Cardiac fibroblast (primary cell): ENCODE data around the gene PITPNM3.

ENCODE experiments used
- DNase-seq, 2 donors: peaks; one replicate each; pipeline versions ENCODE4 v3.0.0 to v3.0.0-alpha.2; 2010; ENCODE audit warnings: low read depth in 2 of 2
- H3K4me3 ChIP-seq, 2 donors: replicated peaks in 1 of 2; 1 replicate in 1 of 2; 2 replicates in 1 of 2; pipeline ENCODE4 v1.5.1; 2011; ENCODE audit warnings: low read depth in 2 of 2, low read length in 2 of 2, mild to moderate bottlenecking in 2 of 2, moderate library complexity in 1 of 2
- TF ChIP-seq, protein P1 (sequence below): IDR thresholded peaks from one replicate; pipeline ENCODE4 v1.5.1; 2011; ENCODE audit warnings: low read depth, mild to moderate bottlenecking, low read length, inconsistent platforms

The PITPNM3 gene

DNA sequence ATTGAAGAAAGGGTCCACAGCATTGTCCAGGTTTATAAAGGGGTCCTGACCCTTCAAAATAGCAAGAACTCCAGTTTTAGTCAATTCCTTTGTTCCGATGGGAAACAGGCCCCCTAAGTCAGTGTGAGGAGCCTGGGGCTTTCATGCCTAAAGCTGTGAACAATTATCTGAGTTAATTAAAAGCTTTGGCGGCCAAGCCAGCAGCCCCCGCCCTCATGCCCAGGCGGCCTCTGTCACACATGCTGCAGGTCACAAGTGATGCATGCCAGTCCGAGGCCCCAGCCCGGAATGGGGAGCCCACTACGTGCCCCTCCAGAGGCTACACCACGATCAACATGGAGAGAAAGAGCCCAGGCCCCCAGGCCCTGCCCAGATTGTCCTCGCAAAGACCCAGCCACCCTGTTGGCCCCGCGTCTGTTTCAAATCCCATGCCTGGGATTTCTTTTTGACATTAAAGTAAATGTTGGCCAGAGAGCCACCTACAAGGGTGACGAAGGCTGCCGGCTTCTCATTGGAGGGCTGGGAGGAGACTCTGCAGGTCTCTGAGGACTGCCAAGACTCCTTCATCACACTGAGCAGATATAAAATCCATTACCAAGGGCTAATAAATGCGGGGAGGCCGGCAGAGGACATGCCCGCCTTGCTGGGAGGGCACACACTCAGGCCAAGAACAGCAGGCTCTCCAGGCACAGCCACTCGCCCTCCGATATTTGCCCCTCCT is 14.5 kb upstream of the PITPNM3 start:
- TF ChIP-seq, protein P1, sequence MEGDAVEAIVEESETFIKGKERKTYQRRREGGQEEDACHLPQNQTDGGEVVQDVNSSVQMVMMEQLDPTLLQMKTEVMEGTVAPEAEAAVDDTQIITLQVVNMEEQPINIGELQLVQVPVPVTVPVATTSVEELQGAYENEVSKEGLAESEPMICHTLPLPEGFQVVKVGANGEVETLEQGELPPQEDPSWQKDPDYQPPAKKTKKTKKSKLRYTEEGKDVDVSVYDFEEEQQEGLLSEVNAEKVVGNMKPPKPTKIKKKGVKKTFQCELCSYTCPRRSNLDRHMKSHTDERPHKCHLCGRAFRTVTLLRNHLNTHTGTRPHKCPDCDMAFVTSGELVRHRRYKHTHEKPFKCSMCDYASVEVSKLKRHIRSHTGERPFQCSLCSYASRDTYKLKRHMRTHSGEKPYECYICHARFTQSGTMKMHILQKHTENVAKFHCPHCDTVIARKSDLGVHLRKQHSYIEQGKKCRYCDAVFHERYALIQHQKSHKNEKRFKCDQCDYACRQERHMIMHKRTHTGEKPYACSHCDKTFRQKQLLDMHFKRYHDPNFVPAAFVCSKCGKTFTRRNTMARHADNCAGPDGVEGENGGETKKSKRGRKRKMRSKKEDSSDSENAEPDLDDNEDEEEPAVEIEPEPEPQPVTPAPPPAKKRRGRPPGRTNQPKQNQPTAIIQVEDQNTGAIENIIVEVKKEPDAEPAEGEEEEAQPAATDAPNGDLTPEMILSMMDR, result no peak
- H3K4me3 ChIP-seq, result no peak overlapping the region
- DNase-seq, result no peak

DNA sequence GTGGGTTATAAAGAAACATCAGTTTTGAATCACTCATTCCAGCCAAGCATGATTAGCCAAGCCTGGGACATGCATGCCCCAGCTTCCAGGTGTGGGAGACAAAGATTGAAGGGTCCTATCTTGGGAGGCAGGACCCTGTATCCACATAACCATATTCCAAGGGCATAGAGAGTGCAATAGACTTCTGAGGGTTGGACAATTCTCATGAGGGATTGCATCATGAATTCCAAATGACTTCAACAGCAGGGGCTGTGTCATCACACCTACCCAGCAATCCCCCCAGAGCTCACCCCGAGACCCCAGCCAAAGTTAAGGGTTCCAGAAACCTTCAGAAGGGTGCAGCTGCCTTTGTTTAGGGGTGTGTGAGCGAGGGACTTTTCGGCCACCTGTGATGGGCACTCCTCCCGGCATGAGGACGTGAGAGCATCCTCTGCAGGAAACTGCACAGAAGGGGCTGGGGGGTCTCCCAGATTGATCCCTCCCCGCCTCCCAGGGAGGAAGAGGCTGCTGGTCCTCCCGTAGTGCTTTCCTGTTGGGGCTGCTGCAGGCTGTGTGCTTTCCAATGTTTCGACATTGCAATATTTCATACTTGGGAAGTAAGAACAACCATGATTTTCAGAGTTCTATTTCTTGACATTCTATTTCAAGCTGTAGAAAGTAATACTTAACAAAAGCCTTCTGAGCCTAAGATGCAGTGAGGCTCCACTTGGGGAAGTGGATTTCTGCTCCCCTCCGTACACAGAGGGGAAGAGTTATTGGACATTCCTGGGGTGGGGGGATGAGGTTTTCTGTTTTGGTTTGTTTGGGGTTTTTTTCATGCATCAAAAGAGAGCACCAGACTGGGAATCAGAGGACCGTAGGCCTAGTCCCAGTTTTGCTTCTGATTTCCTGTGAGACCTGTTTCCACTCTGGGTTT is 13.3 kb upstream of the PITPNM3 start:
- TF ChIP-seq, protein P1, result no peak
- H3K4me3 ChIP-seq, result no peak overlapping the region
- DNase-seq, result no peak

DNA sequence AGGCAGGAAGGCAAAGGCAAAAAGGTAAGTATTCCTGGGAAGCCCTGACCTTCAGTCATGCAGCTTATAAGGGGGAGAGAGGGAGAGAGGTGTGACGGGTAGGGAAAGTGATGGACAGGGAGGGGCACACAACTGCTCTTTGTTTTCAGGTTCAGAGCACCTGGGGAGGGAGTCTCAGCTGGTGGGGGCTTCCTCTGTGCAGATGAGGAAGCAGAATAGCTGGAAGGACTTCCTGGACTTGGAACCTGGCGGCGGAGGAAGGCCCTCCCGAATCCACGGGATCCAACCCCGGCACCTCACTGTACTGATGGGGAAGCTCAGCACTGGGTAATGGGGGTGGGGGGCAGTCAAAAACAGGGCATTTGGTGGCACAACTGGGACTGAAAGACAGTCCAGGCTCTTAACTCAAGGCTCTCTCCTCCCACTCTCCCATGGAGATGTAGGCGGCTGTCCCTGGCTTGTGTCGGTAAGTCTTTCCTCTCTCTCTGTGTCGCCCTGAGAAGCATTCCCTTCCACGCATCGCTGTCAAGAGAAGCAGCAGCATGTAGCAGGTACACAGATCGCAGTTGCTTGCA is 11.9 kb upstream of the PITPNM3 start:
- H3K4me3 ChIP-seq, result no peak overlapping the region
- TF ChIP-seq, protein P1, result no peak
- no peak for DNase-seq

DNA sequence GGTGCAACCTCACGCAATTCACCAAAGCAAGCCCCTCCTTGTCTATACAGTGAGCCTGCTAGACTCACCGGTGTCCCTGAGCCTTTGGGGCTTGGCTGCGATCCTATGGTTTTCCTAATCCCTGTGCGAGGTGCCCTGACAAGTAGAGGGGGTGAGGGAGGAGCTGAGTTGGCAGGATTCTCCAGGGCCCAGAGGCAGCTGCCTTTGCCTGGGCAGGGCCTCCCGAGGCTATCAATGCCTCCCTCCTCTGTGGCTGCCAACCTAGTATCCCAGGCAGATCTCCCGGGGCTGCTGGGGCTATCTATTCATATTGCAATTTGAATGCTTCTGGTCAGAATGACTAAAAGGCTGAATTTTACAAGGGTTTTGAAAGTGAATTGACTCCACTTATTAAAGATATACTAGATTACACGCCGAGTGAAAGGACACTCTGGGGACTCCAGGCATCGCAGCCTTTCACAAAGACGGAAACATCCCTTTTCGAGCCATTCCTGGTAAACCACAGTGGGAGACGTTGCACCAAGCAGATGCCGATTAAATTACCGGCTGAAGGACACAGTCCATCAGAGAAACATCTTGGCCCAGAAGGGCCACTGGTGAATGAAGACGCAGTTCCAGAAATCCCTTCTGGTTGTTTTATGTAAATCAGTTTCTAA is 11.3 kb upstream of the PITPNM3 start:
- no peak overlapping the region for H3K4me3 ChIP-seq
- DNase-seq, result no peak
- TF ChIP-seq, protein P1, result no peak

DNA sequence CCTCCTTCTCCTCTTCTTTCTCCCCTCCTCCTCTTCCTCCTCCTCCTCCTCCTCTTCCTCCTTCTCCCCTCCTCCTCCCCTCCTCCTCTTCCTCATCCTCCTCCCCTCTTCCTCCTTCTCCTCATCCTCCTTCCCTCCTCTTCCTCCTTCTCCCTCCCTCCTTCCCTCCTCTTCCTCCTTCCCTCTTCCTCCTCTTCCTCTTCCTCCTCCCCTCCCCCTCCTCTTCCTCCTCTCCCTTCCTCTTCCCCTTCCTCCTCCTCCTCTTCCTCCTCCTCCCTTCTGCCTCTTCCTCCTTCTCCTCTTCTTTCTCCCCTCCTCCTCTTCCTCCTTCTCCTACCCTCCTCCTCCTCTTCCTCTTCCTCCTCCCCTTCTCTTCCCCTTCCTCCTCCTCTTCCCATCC is 5.1 kb upstream of the PITPNM3 start:
- H3K4me3 ChIP-seq, result no peak overlapping the region
- TF ChIP-seq, protein P1, result no peak
- DNase-seq, result no peak

DNA sequence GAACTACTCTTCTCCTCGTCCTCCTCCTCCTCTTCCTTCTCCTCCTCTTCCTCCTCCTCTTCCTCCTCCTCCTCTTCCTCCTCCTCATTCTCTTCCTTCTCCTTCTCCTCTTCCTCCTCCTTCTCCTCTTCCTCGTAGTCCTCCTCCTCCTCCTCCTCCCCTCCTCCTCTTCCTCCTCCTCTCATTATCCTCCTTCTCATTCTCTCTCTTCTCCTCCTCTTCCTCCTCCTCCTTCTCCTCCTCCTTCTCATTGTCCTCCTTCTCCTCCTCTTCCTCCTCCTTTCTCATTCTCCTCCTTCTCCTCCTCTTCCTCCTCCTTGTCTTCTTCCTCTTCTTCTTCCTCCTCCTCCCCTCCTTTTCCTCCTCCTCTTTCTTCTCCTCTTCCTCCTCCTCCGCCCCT is 4.1 kb upstream of the PITPNM3 start:
- TF ChIP-seq, protein P1, result no peak
- H3K4me3 ChIP-seq, result no peak overlapping the region
- no peak for DNase-seq
